Measurements from ENCODE around the gene PTDSS2.

Gene PTDSS2

DNA sequence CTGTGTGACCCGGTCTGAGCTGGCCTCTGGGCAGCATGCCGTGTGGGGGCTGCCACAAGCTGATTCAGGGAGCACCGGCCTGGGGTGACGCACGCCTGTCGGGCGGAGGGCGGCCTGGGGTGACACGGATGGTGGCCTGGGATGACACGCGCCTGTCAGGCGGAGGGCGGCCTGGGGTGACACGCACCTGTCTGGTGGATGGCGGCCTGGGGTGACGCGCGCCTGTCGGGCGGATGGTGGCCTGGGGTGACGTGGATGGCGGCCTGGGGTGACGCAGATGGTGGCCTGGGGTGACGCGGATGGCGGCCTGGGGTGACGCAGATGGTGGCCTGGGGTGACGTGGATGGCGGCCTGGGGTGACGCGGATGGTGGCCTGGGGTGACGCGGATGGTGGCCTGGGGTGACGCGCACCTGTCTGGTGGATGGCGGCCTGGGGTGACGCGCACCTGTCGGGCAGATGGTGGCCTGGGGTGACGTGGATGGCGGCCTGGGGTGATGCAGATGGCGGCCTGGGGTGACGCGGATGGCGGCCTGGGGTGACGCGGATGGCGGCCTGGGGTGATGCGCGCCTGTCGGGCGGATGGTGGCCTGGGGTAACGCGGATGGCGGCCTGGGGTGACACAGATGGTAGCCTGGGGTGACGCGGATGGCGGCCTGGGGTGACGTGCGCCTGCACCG is 21.5 kb downstream of the PTDSS2 start:
- no peak for DNase-seq

DNA sequence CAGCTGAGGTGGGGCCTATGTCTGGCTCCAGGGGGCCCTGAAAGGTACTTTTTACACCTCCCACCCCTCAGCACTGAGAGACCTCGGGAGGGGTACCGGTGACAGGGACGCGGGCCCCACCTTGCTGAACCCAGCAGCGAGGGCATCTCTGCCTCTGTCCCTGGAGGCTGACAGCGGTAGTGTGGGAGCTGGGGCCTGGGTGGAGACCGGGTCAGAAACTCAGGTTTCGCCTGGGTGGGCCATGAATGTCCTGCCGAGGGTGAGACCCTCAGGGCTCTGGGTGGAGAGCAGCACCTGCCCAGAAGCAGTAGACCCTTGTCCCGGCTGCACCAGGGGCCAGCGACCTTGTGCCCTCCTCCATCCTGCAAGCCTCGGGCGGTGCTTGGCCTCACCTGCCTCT is 22.2 kb downstream of the PTDSS2 start:
- DNase-seq, result no peak

DNA sequence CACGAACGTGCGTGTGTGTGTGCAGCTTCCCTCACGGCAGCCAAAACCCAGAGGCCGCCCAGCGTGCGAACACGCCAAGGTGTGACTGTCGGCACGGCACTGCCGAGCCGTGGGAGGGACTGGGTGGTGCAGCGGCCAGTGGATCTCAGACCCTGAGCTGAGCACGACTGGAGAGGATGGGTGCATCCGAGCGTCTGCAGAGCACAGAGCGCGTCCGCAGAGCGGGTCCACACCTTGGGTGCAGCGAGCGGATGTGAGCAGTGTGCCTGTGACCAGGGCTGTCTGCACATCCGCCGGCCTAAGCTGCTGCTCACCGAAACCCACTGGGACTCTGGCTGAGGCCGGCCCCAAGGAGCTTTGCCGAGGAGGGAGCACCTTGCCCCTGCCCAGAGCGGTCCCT is 22.7 kb downstream of the PTDSS2 start:
- no peak for DNase-seq

DNA sequence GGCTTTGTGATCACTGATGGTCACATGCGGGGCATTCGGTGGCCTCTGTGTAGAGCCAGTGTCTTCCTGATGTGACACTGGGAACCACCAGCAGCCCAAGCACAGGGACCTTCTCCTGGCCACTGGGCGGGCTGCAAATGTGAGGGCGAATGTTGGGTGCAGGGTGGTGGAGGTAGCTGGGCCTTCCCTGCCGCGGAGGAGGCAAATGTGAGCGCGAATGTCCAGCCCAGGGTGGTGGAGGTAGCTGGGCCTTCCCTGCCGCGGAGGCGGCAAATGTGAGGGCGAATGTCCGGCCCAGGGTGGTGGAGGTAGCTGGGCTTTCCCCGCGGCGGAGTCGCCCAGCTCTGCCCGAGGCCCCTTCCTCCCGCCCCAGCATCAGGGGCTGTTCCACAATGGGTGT is 23.3 kb downstream of the PTDSS2 start:
- no peak for DNase-seq

DNA sequence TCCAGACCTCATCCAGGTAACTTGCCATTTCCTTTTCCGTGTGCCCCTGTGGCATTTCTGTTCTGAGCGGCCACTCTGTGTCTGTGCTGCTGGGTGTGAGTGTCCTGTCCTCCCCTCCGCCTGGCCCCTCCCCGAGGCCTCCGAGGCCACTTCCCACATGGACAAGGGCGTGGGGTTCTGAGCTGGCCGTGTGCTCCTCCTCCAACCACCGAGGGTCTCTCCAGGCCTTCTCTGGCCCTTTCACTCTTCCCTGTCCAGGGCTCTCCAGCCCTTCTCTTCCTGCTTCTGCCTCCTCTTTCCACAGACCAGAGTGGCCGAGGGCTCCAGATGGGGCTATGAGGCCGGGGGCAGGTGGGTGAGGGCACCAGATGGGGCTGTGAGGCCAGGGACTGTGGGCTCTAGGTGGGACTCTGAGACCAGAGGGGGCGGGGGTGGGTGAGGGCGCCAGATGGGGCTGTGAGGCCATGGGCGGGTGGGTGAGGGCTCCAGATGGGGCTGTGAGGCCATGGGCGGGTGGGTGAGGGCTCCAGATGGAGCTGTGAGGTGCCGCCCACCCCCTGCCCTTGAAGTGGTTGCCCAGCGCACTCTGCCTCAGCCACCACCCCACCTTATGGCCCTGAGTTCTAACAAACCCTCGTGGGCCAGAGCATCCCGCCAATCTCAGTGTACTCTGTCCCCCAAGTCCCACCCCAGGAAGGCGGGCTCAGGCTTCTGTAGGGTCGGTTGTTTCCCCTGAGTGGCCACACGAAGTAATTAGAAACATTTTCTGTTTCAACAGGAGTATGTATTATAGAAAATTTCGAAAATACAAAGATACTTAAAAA is 24.1 kb downstream of the PTDSS2 start:
- DNase-seq, result peak; percentile 63

DNA sequence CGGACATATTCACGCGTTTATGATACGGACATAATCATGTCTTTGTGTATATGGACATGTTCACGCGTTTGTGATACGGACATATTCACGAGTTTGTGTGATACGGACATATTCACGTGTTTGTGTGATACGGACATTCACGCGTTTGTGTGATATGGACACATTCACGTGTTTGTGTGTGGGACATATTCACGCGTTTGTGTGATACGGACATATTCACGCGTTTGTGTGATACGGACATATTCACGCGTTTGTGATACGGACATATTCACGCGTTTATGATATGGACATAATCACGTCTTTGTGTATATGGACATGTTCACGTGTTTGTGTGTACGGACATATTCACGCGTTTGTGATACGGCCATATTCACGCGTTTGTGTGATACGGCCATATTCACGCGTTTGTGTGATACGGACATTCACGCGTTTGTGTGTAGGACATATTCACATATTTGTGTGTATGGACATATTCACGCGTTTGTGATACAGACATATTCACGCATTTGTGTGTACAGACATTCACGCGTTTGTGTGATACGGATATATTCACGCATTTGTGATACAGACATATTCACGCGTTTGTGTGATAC is 24.9 kb downstream of the PTDSS2 start:
- DNase-seq, result no peak

DNA sequence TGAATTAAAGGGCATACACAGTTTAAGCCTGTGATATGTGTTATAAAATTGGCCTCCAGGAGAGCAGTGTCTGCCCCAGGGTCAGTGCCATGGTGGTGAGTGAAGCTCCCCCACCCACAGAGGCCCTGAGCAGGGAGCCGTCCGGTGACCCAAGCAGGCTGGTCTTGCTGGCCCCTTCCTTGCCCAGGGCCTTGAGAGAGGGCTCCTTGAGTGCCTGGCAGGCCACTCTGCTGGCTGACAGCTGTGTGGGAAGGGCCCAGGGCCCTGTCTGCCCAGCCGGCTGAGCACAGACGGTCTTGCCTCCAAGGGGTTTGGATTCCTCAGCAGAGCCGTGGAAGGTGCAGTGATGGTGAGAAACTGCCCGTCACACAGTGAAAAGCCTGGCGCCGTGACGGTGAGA is 25.9 kb downstream of the PTDSS2 start:
- DNase-seq, result no peak

DNA sequence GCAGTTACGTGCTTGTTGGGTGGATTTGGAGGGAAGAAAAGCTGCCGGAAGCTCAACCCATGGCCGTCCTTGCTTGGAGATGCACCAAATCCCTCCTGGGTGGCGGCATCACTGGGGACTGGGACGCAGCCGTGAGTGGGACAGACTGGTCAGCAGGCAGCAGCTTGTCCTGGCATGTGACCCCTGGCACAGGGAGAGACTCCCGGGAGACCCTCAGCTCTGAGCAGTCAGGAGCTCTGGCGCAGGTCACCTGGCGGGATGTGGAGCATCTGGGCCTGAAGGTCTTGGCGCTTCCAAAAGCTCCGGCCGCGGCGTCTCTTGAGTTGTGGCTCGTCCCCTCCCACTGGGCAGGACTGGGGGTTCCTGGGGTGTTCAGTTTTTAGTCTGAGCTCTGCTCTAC is 26.3 kb downstream of the PTDSS2 start:
- no peak for DNase-seq

DNA sequence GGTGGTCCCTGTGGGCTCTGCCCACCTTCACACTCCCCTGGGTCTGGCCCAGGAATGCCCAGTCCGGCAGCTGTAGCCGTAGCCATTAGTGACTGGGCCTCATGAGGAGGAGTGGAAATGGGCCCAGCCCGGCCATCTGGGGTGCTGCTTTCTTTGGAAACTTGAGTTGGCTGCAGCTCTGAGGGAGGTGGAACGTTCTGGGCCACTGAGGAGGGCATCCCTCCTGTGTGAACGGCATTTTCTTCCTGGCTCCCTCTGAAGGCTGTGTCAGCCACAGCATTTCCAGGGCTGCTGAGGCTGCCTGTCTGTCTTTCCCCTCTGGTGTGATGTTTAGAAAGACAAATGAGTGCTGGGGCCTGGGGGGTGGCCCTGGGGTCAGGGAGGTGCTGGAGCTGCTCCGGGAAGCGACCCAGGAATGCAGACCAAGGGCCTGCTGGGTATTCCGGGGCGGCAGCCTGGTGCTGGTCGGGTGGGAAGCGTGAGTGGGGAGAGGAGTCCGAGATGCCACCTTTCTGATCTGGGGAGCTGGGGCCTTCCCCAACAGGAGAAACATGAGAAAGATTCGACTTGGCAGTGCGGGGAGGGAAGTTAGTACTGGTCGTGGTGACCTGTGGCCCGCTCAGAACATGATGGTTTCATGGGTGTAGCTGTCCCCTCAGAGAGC is 27.1 kb downstream of the PTDSS2 start:
- no peak for DNase-seq

DNA sequence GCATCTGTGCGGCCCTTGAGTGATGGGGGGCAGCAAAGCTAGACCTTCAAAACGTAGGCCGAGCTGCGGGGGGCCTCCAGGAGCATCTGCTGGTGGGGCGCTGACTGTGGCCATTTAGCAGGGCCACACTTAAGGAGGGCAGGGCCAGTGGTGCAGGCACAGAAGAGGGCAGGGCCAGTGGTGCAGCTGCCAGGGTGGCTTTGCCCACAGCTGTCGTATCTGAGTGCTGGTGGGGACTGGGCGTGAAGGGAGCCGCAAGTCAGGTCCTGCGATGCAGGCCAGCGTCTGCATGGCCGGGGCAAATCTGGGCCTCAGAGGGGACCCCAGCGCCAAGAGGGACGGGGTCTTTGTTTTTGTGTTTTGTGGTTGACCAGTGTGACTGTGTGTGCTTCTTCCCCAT is 29.2 kb downstream of the PTDSS2 start:
- DNase-seq, result no peak

DNA sequence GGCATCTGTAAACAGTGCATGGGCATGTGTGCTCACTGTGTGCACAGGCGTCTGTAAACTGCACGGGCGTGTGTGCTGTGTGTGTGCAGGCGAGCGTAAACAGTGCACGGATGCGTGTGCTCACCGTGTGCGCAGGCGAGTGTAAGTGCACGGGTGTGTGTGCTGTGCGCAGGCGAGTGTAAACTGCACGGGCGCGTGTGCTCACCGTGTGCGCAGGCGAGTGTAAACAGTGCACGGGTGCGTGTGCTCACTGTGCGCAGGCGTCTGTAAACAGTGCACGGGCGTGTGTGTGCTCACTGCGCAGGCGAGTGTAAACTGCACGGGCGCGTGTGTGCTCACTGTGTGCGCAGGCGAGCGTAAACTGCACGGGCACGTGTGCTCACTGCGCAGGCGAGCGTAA is 34.5 kb downstream of the PTDSS2 start:
- no peak for DNase-seq

DNA sequence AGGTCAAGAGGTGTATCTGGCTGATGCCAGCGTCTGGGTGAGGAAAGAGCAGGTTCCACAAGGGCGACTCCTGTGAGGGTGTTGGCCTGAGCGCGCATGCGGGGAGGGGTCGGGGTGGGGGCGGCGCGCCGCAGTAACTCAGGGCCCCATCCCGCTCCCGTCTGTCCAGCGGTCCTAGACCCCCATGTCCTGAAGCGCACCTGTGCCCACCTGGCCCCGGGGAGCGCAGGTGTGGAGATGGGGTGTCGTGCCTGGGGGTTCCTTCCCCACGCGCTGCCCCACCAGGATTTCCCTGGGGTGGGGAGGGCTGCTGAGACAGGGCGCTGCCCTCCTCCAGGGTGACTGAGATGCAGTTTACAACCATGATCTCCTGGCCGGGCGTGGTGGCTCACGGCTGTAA is 36.1 kb downstream of the PTDSS2 start:
- DNase-seq, result no peak

DNA sequence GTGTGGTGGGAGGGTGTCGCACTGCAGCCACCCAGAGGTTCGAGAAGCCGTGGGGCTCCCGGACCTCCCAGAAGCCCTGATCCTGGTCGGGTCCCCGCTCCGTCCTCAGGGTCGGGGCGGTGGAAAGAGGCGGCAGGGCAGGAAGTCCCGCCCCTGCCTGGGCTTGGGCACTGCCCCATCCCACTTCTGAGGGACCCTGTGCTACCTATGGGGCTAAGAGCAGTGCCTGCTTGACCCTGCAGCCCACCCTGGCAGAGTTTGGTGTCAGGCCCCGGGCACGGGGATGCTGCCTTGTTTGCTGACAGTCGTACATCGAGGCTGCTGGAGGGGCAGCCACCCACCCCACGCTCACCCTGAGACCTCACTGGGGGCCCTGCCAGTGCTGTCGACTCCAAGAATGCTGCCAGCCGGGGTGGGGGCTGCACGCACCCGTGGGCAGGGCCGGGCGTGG is 37.5 kb downstream of the PTDSS2 start:
- no peak for DNase-seq

DNA sequence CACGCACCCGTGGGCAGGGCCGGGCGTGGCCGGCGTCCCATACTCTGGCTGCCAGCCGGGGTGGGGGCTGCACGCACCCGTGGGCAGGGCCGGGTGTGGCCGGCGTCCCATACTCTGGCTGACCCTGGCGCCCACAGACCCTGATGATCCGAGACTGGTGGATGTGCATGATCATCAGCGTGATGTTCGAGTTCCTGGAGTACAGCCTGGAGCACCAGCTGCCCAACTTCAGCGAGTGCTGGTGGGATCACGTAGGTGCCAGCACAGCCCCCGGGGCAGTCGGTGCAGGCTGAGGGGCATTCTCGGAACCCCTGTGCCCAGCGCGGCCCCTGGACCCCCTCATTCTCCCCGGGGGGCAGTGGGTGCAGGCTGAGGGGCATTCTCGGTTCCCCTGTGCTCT is 38.0 kb downstream of the PTDSS2 start:
- no peak for DNase-seq

DNA sequence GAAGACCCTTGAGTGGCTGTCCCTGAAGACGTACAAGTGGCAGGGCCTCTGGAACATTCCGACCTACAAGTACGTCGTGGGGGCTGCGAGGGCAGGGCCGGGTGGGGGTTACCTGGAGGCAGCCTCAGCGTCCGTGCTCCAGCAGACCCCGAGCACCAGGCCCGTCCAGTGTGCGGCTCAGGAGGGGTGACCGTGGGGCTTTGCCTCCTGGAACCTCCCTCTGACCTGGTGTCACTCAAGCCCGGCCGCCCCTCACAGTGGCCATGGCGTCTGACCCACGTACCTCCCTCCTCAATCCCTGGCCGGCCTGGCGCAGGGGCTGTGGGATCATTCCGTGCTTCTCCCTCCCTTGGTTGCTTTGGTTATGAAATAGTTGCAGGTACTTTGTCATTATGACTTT is 38.5 kb downstream of the PTDSS2 start:
- DNase-seq, result no peak

DNA sequence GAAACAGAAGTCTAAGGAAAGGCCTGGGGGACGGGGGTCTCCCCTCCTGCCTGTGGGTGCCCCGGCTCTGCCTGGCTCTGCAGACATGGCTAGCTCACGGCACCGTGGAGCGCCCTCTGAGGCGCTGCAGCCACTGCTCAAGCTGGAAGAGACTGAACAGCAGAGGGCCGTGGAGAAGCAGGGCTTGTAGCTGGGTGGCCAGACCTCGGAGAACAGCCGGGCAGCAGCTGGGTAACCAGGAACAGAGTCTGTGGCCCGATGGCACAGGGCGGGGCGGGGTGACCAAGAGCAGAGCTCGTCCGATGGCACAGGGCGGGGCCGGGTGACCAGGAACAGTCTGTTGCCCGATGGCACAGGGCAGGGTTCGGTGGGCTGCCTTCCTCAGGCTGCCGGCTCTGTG is 38.9 kb downstream of the PTDSS2 start:
- DNase-seq, result no peak

DNA sequence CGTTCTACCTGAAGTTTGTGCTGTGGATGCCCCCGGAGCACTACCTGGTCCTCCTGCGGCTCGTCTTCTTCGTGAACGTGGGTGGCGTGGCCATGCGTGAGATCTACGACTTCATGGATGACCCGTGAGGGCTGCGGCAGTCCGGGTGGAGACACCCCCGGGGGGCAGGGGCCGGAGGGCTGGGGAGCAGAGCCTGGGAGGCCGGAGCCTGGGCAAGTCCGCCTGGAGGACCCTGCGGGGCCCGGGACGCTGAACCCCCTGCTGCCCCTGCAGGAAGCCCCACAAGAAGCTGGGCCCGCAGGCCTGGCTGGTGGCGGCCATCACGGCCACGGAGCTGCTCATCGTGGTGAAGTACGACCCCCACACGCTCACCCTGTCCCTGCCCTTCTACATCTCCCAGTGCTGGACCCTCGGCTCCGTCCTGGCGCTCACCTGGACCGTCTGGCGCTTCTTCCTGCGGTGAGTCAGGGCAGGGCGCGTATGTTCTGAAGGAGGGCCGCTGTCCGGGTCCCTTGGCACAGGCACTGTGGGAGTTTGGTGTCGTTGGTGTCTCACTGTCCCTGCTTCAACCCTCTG is 39.6 kb downstream of the PTDSS2 start:
- no peak for DNase-seq

DNA sequence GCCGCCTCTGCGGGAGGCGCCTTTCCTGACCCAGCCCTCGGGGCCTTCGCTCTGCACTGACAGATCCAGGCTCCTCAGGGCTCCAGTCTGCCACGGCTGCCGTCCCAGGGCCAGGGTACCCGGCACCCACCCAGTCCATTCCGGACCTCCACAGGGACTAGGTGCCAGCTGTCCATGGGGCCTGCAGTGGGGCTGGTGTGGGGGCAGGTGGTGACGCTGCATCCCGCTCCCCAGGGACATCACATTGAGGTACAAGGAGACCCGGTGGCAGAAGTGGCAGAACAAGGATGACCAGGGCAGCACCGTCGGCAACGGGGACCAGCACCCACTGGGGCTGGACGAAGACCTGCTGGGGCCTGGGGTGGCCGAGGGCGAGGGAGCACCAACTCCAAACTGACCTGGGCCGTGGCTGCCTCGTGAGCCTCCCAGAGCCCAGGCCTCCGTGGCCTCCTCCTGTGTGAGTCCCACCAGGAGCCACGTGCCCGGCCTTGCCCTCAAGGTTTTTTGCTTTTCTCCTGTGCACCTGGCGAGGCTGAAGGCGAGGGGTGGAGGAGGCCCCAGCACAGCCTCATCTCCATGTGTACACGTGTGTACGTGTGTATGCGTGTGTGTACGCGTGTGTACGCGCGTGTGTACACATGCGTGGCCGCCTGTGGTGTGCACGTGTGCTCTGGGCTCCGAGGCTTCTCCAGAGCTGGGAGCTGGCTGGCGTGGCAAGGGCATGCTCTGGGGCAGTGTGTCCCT is 40.3 kb downstream of the PTDSS2 start:
- no peak for DNase-seq

DNA sequence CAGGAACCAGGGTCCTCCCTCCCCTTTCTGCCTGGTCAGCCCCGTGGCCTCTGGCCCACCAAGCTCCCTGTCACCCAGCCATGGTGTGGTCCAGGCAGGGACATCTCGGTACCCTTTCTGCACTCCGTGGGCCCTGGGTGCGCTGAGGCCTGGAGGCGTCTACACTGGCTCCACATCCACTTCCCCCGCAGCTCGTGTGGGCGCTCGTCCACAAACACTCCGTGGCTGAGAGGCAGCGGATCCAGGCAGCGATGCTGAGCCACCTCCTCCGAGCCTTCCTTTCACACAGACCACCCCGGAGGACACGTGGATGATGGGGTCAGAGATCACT is 40.8 kb downstream of the PTDSS2 start:
- DNase-seq, result no peak

DNA sequence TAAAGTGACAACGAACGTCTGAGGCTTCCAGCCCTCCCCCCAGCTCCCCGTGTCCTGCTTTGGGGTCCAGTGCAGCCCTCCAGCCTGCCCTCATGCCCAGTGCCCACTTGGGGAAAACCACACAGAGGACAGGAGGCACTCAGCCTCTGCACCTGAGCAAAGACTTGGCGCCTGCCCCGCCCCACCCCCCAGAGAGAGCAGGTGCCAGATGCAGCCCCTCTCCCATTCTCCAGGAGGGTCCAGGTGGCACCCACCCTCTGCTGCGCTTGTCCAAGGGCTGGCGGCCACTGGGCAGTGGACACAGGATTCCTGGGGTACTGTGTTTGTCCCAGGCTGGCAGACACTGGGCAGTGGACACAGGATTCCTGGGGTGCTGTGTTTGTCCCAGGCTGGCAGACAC is 41.3 kb downstream of the PTDSS2 start:
- DNase-seq, result no peak

DNA sequence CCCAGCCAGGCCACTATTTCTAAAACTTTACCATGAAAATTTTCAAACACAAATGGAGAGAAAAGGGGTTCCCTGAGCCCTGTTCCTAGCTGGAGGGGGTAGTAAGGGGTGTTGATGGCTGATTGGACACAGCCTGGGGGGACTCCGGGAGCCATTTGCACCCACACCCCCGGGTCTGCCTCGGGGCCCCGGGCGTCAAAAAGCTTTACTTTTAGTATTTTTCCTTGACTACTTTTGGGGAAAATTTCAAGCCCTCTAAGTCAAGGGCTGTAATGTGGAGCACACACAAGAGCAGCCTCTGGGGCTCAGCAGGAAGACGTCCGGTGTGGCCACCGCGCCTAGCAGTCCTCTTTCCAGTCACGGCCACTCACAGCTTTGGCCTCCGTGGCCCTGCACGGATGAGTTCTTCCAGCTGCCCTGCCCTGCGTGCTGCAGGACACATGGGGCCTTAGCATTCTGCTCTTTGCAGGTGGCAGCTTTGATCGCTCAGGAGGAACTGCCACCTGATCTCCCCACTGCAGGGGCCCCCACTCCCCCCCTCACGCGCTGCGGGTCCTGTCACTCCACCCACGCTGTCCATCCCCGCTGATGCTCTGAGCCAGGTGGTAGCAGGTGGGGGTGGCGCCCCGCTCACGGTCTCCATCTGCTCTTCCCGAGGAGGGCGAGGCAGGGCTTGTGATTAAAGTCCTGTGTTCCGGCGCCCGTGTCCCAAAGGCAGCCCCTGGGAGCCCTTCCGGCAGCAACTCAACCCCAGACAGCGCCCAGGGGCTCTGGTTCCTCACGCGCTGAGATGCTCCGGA is 42.5 kb downstream of the PTDSS2 start:
- no peak for DNase-seq

Measured in NCI-H1694 treated with DMSO at 0.1 percent for 48 hours (cell line).